ENCODE measurements around the gene RAB34.

DNA sequence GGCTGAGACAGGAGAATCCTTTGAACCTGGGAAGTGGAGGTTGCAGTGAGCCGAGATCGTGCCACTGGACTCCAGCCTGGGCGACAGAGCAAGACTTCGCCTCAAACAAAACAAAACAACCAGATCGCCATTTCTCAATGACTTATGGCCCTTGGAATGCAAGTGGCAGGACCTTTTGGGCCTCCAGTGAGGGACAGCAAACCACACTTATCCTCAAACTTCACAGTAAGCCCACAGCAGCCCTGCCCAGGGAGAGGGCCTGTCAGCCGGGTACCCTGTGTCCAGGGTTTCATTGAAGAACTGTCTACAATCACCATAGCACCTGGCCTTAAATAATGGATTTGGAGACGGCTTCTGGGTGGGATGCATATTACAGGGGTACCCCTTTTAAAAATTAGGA lies 37.8 kb upstream of the RAB34 start:
- TF ChIP-seq, protein P1, sequence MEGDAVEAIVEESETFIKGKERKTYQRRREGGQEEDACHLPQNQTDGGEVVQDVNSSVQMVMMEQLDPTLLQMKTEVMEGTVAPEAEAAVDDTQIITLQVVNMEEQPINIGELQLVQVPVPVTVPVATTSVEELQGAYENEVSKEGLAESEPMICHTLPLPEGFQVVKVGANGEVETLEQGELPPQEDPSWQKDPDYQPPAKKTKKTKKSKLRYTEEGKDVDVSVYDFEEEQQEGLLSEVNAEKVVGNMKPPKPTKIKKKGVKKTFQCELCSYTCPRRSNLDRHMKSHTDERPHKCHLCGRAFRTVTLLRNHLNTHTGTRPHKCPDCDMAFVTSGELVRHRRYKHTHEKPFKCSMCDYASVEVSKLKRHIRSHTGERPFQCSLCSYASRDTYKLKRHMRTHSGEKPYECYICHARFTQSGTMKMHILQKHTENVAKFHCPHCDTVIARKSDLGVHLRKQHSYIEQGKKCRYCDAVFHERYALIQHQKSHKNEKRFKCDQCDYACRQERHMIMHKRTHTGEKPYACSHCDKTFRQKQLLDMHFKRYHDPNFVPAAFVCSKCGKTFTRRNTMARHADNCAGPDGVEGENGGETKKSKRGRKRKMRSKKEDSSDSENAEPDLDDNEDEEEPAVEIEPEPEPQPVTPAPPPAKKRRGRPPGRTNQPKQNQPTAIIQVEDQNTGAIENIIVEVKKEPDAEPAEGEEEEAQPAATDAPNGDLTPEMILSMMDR (IDR thresholded peaks at IDR 0.05) = no peak
- no peak for TF ChIP-seq POLR2A (IDR thresholded peaks at IDR 0.05)

All from heart left ventricle (tissue), 13 donors.